Measurements from ENCODE around the gene ME1. TPM values are rescaled to one million over a fixed set of nuclear protein-coding genes. Genes with fewer than 3 reads are reported as not detected.
"Not testable (repeated sequence)": the region's sequence is repeated elsewhere in the genome, so short reads cannot be mapped to it uniquely, and the experiment has no call there.

Gene ME1
- total and polyA plus RNA-seq, 2 donors (not counting 3 experiments of a cell fraction or from before 2014, with no cell fraction given), result 7.3 to 29.3 TPM

DNA sequence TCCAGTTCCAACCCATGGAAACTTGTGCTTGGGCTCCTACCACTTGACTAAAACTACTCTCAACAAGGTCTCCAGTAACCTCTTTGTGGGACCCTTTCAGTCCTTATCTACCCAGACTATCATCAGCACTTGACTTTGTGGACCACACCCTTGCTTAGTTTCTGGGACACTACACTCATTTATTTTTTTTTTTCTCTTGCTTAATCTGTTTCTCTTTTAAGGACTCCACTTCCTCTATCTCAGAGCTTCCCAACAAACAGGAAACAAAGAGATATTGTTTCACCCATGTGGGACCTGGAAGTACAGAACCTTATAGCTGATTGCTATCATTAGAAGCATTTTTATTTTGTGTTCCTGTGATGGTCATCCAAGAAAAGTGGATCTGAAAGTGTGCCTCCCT lies 28.8 kb upstream of the ME1 start:
- no peak overlapping the region for H3K9ac ChIP-seq (replicated peaks; ENCODE audit: extremely low read depth, insufficient read depth, low read length)
- H3K9me1 ChIP-seq (replicated peaks; ENCODE audit: control insufficient read depth, extremely low read depth, insufficient read depth, low read length), result no peaks in the 10 kb centered on the region
- DNase-seq (ENCODE audit: low read depth, low spot score), result no peak
- no peaks in the 10 kb centered on the region for H3K79me2 ChIP-seq (ENCODE audit: control insufficient read depth, insufficient read depth, low read length)
- BruUV-seq (replicated peaks), result no TSS peak
- H3K4me3 ChIP-seq (replicated peaks in 1 of 3; ENCODE audit: insufficient read depth in 1 of 3, low read depth in 1 of 3, low read length in 3 of 3), result no peak overlapping the region
- H3K36me3 ChIP-seq (ENCODE audit: control insufficient read depth in 2 of 2, extremely low read depth in 1 of 2, insufficient read depth in 2 of 2, low read length in 2 of 2), result no peaks in the 10 kb centered on the region
- H3K9me3 ChIP-seq (replicated peaks; ENCODE audit: control insufficient read depth, insufficient read depth, low read length), result no peaks in the 10 kb centered on the region
- peaks cover 0 to 2% of the 10 kb centered on the region in 2 experiments for H3K27me3 ChIP-seq (ENCODE audit: control insufficient read depth in 2 of 2, insufficient read depth in 2 of 2, low read length in 2 of 2)
- ChIA-PET CTCF (interaction anchor here (0.9 to 1.8 kb wide), 3 partner anchors 9 to 76 kb away, joined by 3 to 4 read pairs (median 4); no protein-coding TSS in a partner anchor), POLR2A (interaction anchor here (0.6 kb wide), 1 partner anchor 276 kb away, joined by 3 read pairs; no protein-coding TSS in a partner anchor)
- no peaks in the 10 kb centered on the region for H3K4me1 ChIP-seq (ENCODE audit: control insufficient read depth, extremely low read depth, insufficient read depth, low read length)
- dilution Hi-C loops (cut with MboI; ENCODE audit: extremely low pct_ligation_motif_present, low sequenced_read_pairs), result no loop called here
- TF ChIP-seq FOS (IDR thresholded peaks at IDR 0.05; ENCODE audit: borderline replicate concordance, insufficient read depth, low read length) (no peak), POLR2A (IDR thresholded peaks at IDR 0.05; ENCODE audit: low read depth, low read length) (no peak), POLR2AphosphoS5 (IDR thresholded peaks at IDR 0.05; ENCODE audit: insufficient read depth, low read depth, low read length) (no peak), JUN (IDR thresholded peaks at IDR 0.05; ENCODE audit: borderline replicate concordance, insufficient read depth, insufficient read length, low read depth) (no peak), MYC (IDR thresholded peaks at IDR 0.05; ENCODE audit: low read depth, low read length) (no peak), EZH2 (IDR thresholded peaks at IDR 0.05; ENCODE audit: borderline replicate concordance, low read depth, low read length, severe bottlenecking) (no peak), GATA2 (IDR thresholded peaks at IDR 0.05; ENCODE audit: insufficient read depth, insufficient read length, low read depth, low read length) (no peak)
- TF ChIP-seq, protein P1, sequence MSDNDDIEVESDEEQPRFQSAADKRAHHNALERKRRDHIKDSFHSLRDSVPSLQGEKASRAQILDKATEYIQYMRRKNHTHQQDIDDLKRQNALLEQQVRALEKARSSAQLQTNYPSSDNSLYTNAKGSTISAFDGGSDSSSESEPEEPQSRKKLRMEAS (IDR thresholded peaks at IDR 0.05; ENCODE audit: insufficient read depth, insufficient read length), result no peak
- TF ChIP-seq, protein P2, sequence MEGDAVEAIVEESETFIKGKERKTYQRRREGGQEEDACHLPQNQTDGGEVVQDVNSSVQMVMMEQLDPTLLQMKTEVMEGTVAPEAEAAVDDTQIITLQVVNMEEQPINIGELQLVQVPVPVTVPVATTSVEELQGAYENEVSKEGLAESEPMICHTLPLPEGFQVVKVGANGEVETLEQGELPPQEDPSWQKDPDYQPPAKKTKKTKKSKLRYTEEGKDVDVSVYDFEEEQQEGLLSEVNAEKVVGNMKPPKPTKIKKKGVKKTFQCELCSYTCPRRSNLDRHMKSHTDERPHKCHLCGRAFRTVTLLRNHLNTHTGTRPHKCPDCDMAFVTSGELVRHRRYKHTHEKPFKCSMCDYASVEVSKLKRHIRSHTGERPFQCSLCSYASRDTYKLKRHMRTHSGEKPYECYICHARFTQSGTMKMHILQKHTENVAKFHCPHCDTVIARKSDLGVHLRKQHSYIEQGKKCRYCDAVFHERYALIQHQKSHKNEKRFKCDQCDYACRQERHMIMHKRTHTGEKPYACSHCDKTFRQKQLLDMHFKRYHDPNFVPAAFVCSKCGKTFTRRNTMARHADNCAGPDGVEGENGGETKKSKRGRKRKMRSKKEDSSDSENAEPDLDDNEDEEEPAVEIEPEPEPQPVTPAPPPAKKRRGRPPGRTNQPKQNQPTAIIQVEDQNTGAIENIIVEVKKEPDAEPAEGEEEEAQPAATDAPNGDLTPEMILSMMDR (IDR thresholded peaks at IDR 0.05; ENCODE audit: extremely low read depth in 1 of 2, insufficient read depth in 1 of 2, low read depth in 1 of 2, low read length in 2 of 2), result no peak
- H2AFZ ChIP-seq (ENCODE audit: low read depth, low read length), result no peak overlapping the region
- no peaks in the 10 kb centered on the region for H4K20me1 ChIP-seq (replicated peaks; ENCODE audit: control insufficient read depth, extremely low read depth, insufficient read depth, low read length)
- no peak overlapping the region for H3K4me2 ChIP-seq (ENCODE audit: insufficient read depth, low read length)
- no peak for FAIRE-seq
- intact Hi-C loops (cut with micrococcal nuclease), result no loop called here
- H3K27ac ChIP-seq (ENCODE audit: insufficient read depth, low read depth, low read length), result no peak overlapping the region

DNA sequence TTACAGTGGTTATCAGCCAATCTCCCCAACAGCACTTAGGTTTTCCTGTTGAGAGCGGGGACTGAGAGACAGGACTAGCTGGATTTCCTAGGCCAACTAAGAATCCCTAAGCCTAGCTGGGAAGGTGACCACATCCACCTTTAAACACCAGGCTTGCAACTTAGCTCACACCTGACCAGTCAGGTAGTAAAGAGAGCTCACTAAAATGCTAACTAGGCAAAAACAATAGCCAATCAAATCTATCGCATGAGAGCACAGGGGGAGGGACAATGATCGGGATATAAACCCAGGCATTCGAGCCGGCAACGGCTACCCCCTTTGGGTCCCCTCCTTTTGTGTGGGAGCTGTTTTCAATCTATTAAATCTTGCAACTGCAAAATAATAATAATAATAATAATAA lies 19.2 kb upstream of the ME1 start:
- H3K36me3 ChIP-seq (ENCODE audit: control insufficient read depth in 2 of 2, extremely low read depth in 1 of 2, insufficient read depth in 2 of 2, low read length in 2 of 2); dilution Hi-C loops (cut with MboI; ENCODE audit: extremely low pct_ligation_motif_present, low sequenced_read_pairs); H3K9ac ChIP-seq (replicated peaks; ENCODE audit: extremely low read depth, insufficient read depth, low read length); H3K9me3 ChIP-seq (replicated peaks; ENCODE audit: control insufficient read depth, insufficient read depth, low read length); DNase-seq (ENCODE audit: low read depth, low spot score); H3K79me2 ChIP-seq (ENCODE audit: control insufficient read depth, insufficient read depth, low read length); BruUV-seq (replicated peaks); H3K27ac ChIP-seq (ENCODE audit: insufficient read depth, low read depth, low read length); H4K20me1 ChIP-seq (replicated peaks; ENCODE audit: control insufficient read depth, extremely low read depth, insufficient read depth, low read length); CTCF ChIA-PET; intact Hi-C loops (cut with micrococcal nuclease); H3K4me3 ChIP-seq (replicated peaks in 1 of 3; ENCODE audit: insufficient read depth in 1 of 3, low read depth in 1 of 3, low read length in 3 of 3); FAIRE-seq; H3K4me2 ChIP-seq (ENCODE audit: insufficient read depth, low read length); POLR2A ChIA-PET; H3K4me1 ChIP-seq (ENCODE audit: control insufficient read depth, extremely low read depth, insufficient read depth, low read length); H2AFZ ChIP-seq (ENCODE audit: low read depth, low read length); H3K9me1 ChIP-seq (replicated peaks; ENCODE audit: control insufficient read depth, extremely low read depth, insufficient read depth, low read length); H3K27me3 ChIP-seq (ENCODE audit: control insufficient read depth in 2 of 2, insufficient read depth in 2 of 2, low read length in 2 of 2): not testable (repeated sequence)

DNA sequence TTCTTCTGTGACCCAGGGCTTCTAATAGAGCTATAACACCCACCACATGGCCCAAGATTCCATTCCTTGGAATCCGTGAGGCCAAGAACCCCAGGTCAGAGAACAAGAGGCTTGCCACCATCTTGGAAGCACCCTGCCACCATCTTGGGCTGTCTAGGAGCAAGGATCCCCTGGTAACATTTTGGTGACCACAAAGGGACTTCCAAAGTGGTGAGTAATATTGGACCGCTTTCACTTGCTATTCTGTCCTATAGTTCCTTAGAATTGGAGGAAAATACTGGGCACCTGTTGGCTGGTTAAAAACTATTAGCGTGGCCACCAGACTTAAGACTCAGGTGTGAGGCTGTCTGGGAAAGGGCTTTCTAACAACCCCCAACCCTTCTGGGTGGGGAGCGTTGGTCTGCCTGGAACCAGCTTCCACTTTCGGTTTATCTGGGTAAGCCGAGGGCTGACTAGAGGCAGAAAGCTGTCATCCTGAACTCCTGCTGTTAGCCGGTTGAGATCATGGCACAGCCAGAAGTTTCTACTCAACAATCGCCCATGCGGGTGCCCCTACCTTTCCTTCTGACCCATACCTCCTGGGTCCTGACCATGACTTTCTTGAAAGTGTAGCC lies 13.3 kb upstream of the ME1 start:
- CTCF ChIA-PET, result not testable (repeated sequence)

More for the DNA sequence above, 13.3 kb upstream of the ME1 start:
- H3K27me3 ChIP-seq (ENCODE audit: control insufficient read depth in 2 of 2, insufficient read depth in 2 of 2, low read length in 2 of 2); H3K4me1 ChIP-seq (ENCODE audit: control insufficient read depth, extremely low read depth, insufficient read depth, low read length); DNase-seq (ENCODE audit: low read depth, low spot score); H3K9me1 ChIP-seq (replicated peaks; ENCODE audit: control insufficient read depth, extremely low read depth, insufficient read depth, low read length); H3K4me3 ChIP-seq (replicated peaks in 1 of 3; ENCODE audit: insufficient read depth in 1 of 3, low read depth in 1 of 3, low read length in 3 of 3); FAIRE-seq; POLR2A ChIA-PET; BruUV-seq (replicated peaks); dilution Hi-C loops (cut with MboI; ENCODE audit: extremely low pct_ligation_motif_present, low sequenced_read_pairs); H2AFZ ChIP-seq (ENCODE audit: low read depth, low read length); intact Hi-C loops (cut with micrococcal nuclease); H3K9ac ChIP-seq (replicated peaks; ENCODE audit: extremely low read depth, insufficient read depth, low read length); H3K9me3 ChIP-seq (replicated peaks; ENCODE audit: control insufficient read depth, insufficient read depth, low read length); H3K27ac ChIP-seq (ENCODE audit: insufficient read depth, low read depth, low read length); H3K79me2 ChIP-seq (ENCODE audit: control insufficient read depth, insufficient read depth, low read length); H4K20me1 ChIP-seq (replicated peaks; ENCODE audit: control insufficient read depth, extremely low read depth, insufficient read depth, low read length); H3K36me3 ChIP-seq (ENCODE audit: control insufficient read depth in 2 of 2, extremely low read depth in 1 of 2, insufficient read depth in 2 of 2, low read length in 2 of 2); H3K4me2 ChIP-seq (ENCODE audit: insufficient read depth, low read length): not testable (repeated sequence)

All from endothelial cell of umbilical vein (primary cell).